Subcutaneous abdominal adipose tissue (tissue), 5 donors: ENCODE results near the gene RTTN.

Experiments
- H3K27ac ChIP-seq: one replicate; pipeline ENCODE4 v1.7.0; 2013; ENCODE audit warnings: low read depth, mild to moderate bottlenecking, inconsistent platforms, low read length, moderate library complexity
- H3K27me3 ChIP-seq, 5 donors: one replicate each; pipeline ENCODE4 v1.7.0; 2013; ENCODE audit warnings: low read length in 5 of 5, inconsistent platforms in 1 of 5; ENCODE audit not compliant: control insufficient read depth in 5 of 5, insufficient read depth in 4 of 5
- H3K36me3 ChIP-seq, 5 donors: one replicate each; pipeline ENCODE4 v1.7.0; 2013; ENCODE audit warnings: low read length in 5 of 5; ENCODE audit not compliant: control insufficient read depth in 5 of 5, insufficient read depth in 5 of 5
- H3K4me1 ChIP-seq, 5 donors: one replicate each; pipeline ENCODE4 v1.7.0; 2013; ENCODE audit warnings: low read length in 5 of 5, mild to moderate bottlenecking in 3 of 5, moderate library complexity in 1 of 5; ENCODE audit not compliant: control insufficient read depth in 5 of 5, insufficient read depth in 5 of 5
- H3K4me3 ChIP-seq, 5 donors: one replicate each; pipeline ENCODE4 v1.7.0; 2013; ENCODE audit warnings: low read length in 5 of 5, low read depth in 1 of 5
- H3K9ac ChIP-seq, 5 donors: one replicate each; pipeline ENCODE4 v1.7.0; 2013; ENCODE audit warnings: low read length in 5 of 5, mild to moderate bottlenecking in 4 of 5, moderate library complexity in 3 of 5
- H3K9me3 ChIP-seq, 5 donors: one replicate each; pipeline ENCODE4 v1.7.0; 2013; ENCODE audit warnings: low read length in 5 of 5; ENCODE audit not compliant: control insufficient read depth in 5 of 5
- donor health status: healthy.
- donor health status: healthy.
- donor health status: healthy.
- donor health status: healthy.
- donor health status: healthy.

Gene RTTN

GRCh38 chr18:70182548-70182947, 22.9 kb downstream of the RTTN start:
- H3K27me3 ChIP-seq = no peaks in the 10 kb centered on the region
- no peaks in the 10 kb centered on the region for H3K9me3 ChIP-seq
- no peak overlapping the region for H3K27ac ChIP-seq
- H3K9ac ChIP-seq = no peak overlapping the region
- H3K4me1 ChIP-seq = no peaks in the 10 kb centered on the region
- no peak overlapping the region for H3K4me3 ChIP-seq
- H3K36me3 ChIP-seq = peaks cover 16 to 31% (median 25%) of the 10 kb centered on the region in 5 donors

DNA sequence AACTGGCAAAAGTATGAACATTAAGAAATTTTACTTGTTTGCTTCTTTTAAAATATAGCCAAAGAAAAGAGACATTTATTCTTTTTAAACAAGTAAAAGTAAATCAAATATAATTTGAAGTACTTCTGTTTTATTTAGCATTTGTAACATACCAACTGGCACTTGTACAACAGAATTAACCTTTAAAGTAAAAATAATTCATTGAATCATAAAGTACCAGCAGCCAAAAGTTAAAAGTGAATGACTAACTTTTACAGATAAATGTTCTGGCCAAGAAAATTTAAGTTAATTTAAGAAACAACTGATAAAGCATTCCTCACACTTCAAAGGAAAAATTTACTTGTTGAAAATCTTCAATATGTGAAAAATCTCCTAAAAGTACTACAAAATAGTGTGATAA, 23.8 kb downstream of the RTTN start:
- Histone ChIP-seq H3K9ac (no peak overlapping the region), H3K27me3 (no peaks in the 10 kb centered on the region), H3K4me3 (no peak overlapping the region), H3K27ac (no peak overlapping the region), H3K36me3 (peaks cover 13 to 25% (median 21%) of the 10 kb centered on the region in 5 donors), H3K9me3 (no peaks in the 10 kb centered on the region), H3K4me1 (no peaks in the 10 kb centered on the region)

DNA sequence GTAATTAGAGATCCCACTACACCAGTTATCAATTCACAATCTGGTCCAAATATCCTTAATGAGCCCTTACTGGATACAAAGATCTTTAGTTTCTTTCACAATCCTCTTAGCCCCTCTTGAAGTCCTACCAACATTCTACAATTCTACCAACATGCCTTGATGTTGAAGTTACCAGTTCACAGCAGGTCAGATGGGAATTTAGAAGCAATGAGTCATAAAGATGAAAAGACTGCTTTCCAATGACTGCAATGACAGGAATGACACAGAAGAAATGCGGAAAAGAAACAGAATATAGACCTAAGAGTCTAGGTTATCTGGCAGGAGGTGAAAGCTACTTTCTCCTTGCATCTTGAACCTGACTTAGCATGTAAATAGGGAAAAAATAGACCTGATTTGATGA, 24.5 kb downstream of the RTTN start:
- Histone ChIP-seq H3K36me3 (peaks cover 11 to 22% (median 18%) of the 10 kb centered on the region in 5 donors), H3K9me3 (no peaks in the 10 kb centered on the region), H3K4me3 (no peak overlapping the region), H3K9ac (no peak overlapping the region), H3K4me1 (no peaks in the 10 kb centered on the region), H3K27ac (no peak overlapping the region), H3K27me3 (no peaks in the 10 kb centered on the region)

DNA sequence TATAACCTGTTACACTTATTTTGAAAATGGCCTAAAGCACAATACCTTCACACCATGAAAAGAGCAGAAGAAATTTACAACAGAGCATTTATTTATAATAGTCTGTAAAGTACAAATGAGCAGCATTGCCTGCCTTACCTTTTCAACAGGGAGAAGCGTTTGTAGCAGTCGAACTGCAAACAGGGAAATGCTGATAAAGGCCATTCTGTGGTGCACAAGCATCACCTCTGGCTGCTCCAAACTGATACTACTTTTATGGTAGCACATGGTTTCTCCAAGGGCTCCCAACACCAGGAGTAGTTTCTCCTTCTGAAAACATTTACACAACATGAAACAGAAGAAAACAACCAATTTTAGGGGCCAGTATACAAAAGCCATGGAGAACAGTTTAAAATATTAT, 28.9 kb downstream of the RTTN start:
- no peaks in the 10 kb centered on the region for H3K9me3 ChIP-seq
- H3K36me3 ChIP-seq = peaks cover 3 to 10% (median 8%) of the 10 kb centered on the region in 5 donors
- H3K4me1 ChIP-seq = no peaks in the 10 kb centered on the region

DNA sequence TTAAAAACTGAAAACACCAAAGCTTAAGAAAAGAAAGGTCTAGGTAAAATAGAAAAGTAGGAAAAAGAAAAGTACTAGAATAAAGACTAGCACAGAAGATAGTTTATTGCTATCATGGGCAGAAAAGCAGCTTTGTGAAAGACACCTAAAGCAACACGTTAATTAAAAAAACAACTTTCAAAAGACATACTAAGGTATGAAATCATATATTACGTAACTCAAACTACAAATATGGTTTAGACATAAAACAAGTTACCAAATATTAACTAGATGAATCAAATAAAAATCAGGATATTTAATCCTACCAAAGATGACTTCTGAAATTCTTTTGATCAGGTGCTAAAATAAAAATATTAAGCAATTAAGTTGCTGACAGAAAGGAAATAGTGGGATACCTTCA, 30.3 kb downstream of the RTTN start:
- H3K4me1 ChIP-seq = no peaks in the 10 kb centered on the region

More for the DNA sequence above, 28.9 kb downstream of the RTTN start:
- Histone ChIP-seq H3K9ac (no peak overlapping the region), H3K27me3 (no peaks in the 10 kb centered on the region), H3K4me3 (no peak overlapping the region), H3K27ac (no peak overlapping the region)

GRCh38 chr18:70172225-70172624, 33.3 kb downstream of the RTTN start:
- no peak overlapping the region for H3K9ac ChIP-seq
- H3K4me1 ChIP-seq = no peaks in the 10 kb centered on the region
- no peak overlapping the region for H3K27ac ChIP-seq
- peaks cover 3 to 11% (median 5%) of the 10 kb centered on the region in 5 donors for H3K36me3 ChIP-seq
- H3K27me3 ChIP-seq = no peaks in the 10 kb centered on the region
- H3K9me3 ChIP-seq = no peaks in the 10 kb centered on the region
- no peak overlapping the region for H3K4me3 ChIP-seq

More for the DNA sequence above, 30.3 kb downstream of the RTTN start:
- H3K27me3 ChIP-seq = no peaks in the 10 kb centered on the region
- no peak overlapping the region for H3K9ac ChIP-seq
- no peak overlapping the region for H3K27ac ChIP-seq
- H3K9me3 ChIP-seq = no peaks in the 10 kb centered on the region
- peaks cover 5 to 10% (median 8%) of the 10 kb centered on the region in 5 donors for H3K36me3 ChIP-seq
- H3K4me3 ChIP-seq = no peak overlapping the region

- H3K27ac ChIP-seq = no peak overlapping the region
- H3K9me3 ChIP-seq = no peaks in the 10 kb centered on the region
- peaks cover 0 to 5% (median 3%) of the 10 kb centered on the region in 5 donors for H3K36me3 ChIP-seq
- H3K9ac ChIP-seq = no peak overlapping the region
- H3K27me3 ChIP-seq = no peaks in the 10 kb centered on the region
- no peak overlapping the region for H3K4me3 ChIP-seq
- H3K4me1 ChIP-seq = no peaks in the 10 kb centered on the region
These were observed 35.7 kb downstream of the RTTN start for GRCh38 chr18:70169747-70170146.

- Histone ChIP-seq H3K9ac (no peak overlapping the region), H3K27ac (no peak overlapping the region), H3K9me3 (no peaks in the 10 kb centered on the region), H3K4me3 (no peak overlapping the region), H3K36me3 (peaks cover 6 to 16% (median 11%) of the 10 kb centered on the region in 5 donors), H3K4me1 (no peaks in the 10 kb centered on the region), H3K27me3 (no peaks in the 10 kb centered on the region)
These were observed 38.8 kb downstream of the RTTN start for GRCh38 chr18:70166668-70167067.

DNA sequence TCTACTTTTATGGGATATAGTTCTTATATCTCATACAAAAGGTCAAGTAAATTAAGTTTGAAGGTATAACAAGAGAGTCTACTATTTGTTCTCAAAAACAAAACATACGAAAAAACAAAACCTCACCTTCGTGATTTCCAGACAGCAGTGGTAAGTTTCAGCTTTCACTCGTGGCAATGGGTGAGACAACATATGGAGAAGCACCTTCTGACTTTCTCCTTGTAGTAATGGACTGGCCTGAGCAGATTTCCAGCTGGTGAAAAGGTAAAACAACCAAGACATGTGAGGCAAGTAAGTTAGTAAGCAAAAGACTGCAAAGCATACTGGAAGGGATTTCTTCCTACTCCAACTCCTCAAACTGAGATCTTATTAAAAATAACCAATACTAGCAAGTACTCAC, 39.6 kb downstream of the RTTN start:
- Histone ChIP-seq H3K9ac (no peak overlapping the region), H3K4me3 (no peak overlapping the region), H3K27ac (no peak overlapping the region), H3K27me3 (no peaks in the 10 kb centered on the region), H3K4me1 (no peaks in the 10 kb centered on the region), H3K9me3 (no peaks in the 10 kb centered on the region), H3K36me3 (peaks cover 5 to 17% (median 11%) of the 10 kb centered on the region in 5 donors)

DNA sequence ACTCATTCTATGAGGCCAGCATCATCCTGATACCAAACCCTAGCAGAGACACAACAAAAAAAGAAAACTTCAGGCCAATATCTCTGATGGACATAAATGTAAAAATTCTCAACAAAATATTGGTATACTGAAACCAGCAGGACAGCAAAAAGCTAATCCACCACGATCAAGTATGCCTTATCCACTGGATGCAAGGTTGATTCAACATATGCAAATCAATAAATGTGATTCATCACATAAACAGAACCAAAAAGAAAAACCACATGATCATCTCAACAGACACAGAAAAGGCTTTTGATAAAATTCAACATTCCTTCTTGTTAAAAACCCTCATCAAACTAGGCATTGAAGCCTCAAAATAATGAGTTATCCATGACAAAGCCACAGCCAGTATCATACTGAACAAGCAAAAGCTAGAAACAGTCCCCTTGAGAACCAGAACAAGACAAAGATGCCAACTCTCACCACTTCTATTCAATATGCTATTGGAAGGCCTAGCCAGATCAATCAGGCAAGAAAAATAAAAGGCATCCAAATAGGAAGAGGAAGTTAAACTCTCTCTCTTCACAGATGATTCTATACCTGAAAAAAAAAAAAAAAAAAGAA, 45.3 kb downstream of the RTTN start:
- Histone ChIP-seq H3K27me3 (no peaks in the 10 kb centered on the region), H3K4me1 (no peaks in the 10 kb centered on the region), H3K9ac (no peak overlapping the region), H3K36me3 (peaks cover 7 to 27% (median 11%) of the 10 kb centered on the region in 5 donors), H3K4me3 (no peak overlapping the region), H3K9me3 (no peaks in the 10 kb centered on the region), H3K27ac (no peak overlapping the region)
